Right kidney (tissue), 1 donor: Measurements from ENCODE around the gene CRHR1.
"Not testable (repeated sequence)": the region's sequence is repeated elsewhere in the genome, so short reads cannot be mapped to it uniquely, and the experiment has no call there.

Source experiments
- DNase-seq: peaks from one replicate; pipeline ENCODE4 v3.0.0-alpha.2; 2016

The CRHR1 gene

GRCh38 chr17:45845376-45846185, 61.5 kb downstream of the CRHR1 start:
- no peak for DNase-seq

- no peak for DNase-seq
These were observed 62.1 kb downstream of the CRHR1 start for GRCh38 chr17:45846223-45846622.

- DNase-seq = no peak
These were observed 62.5 kb downstream of the CRHR1 start for GRCh38 chr17:45846646-45847045.

- DNase-seq = no peak
These were observed 63.0 kb downstream of the CRHR1 start for GRCh38 chr17:45847101-45847500.

- DNase-seq = no peak
These were observed 63.6 kb downstream of the CRHR1 start for GRCh38 chr17:45847747-45848146.

- no peak for DNase-seq
These were observed 64.3 kb downstream of the CRHR1 start for GRCh38 chr17:45848405-45848804.

GRCh38 chr17:45848868-45849535, 64.9 kb downstream of the CRHR1 start:
- no peak for DNase-seq

- DNase-seq = no peak
These were observed 65.4 kb downstream of the CRHR1 start for GRCh38 chr17:45849536-45849990.

GRCh38 chr17:45850011-45850410, 65.9 kb downstream of the CRHR1 start:
- no peak for DNase-seq

GRCh38 chr17:45850468-45850867, 66.3 kb downstream of the CRHR1 start:
- DNase-seq = no peak

DNA sequence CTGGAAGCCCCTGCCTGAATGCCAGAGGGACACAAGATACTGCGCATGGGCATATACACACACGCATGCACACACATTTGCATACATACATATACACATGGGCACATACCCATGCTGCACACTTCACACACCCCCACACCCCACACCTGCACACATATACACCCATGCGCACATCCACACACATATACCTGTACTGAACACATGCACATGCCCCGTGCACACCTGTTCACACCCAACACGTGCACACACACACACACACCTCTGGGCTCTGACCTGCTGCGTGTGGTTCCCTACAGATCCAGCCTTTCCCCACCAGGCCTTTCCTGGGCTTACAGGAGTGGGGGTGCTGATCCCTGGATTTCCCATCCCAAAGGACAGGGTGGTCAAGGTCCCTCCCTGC, 66.9 kb downstream of the CRHR1 start:
- DNase-seq = no peak

DNA sequence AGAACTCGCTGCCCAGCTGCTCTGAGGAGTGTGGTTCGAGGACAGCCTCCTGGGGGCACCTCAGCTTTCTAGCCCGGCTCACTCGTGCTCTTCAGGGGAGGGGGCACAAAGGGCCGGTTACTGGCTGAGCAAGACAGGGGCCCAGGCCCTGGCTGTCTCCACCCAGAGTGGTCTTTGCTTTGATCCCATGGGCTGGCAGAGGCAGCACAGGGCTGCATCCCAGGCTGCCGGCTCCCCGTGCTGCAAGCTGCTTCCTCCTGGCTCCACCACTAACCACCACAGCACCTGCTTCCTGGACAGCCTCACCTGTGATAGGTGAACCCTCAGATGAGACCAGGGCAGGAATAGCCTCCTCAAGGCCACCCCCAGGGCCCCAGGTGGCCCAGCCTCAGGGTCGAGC, 67.3 kb downstream of the CRHR1 start:
- no peak for DNase-seq

DNA sequence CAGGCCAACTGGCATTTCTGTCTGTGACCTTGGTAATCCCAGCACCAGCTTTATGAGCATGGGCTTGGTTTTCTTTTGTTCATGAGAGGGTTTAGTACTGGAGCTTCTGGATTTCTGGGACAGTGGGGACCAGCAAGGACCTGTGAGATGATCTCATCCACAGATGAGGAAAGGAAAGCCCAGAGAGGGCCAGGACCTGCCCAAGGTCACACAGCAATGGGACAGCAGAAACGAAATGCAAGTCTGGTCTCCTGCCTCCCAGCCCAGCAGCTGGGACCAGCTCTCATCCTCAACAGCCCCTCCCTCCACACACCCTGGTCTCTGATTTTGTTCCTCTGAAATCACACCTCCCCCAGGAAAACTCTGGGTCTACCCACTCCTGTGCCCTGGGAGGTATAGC, 67.8 kb downstream of the CRHR1 start:
- no peak for DNase-seq

GRCh38 chr17:45852535-45853297, 68.6 kb downstream of the CRHR1 start:
- DNase-seq = no peak

GRCh38 chr17:45854209-45854608, 70.1 kb downstream of the CRHR1 start:
- no peak for DNase-seq

DNA sequence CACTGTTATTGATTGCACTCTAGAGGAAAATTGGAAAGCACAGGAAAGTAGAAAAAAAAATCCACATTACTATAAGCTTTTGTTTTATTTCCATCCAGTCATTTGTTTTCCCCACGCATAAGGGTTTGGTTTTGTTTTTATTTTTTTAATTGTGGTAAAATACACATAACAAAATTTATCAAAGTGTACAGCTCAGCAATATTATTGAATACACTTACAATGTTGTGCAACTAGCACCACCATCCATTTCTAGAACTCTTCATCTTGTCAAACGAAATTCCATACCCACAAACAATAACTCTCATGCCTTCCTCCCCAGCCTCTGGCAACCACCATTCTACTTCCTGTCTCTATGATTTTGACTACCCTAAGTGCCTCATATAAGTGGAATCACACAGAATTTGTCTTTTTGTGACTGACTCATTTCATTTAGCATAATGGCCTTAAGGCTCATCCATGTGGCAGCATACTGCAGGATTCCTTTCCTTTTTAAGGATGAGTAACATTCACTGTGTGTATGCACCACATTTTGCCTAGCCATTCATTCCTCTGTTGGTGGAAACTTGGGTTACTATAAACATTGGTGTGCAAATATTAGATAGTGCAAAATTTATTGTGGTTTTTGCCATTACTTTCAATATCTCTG, 71.7 kb downstream of the CRHR1 start:
- DNase-seq = no peak

DNA sequence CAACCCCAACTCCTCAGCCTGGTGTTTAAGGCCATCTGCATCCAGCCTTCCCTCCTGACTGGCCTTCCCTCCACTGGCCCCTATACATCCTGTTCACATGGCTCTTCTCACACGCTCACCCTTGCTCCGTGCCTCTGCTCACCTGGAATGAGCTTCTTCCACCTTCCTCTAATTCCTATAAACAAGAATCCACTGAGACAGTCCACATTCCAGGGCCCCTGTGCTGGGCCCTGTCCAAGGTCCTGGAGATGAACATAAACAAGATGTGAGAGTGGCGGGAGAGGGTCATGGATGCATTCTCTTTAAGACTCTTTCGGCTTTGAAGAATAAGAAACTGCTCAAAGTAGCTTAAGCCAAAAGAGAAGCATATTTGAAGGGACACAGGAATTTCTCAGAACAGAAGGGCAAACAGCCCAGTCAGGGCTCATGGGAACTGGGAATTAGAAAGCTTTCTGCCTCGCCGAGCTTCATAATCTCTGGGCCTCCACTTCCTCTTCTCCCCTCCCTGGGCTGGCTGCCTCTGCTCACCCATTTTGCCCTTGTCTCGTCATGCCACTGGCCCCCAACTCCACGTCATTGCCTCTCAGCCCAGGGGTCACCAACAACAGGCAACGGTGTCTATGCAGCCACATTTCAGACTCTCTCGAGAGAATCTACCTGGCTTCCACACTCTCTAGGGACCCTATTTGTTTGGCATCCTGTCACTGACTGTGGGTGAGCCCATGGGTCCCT, 74.0 kb downstream of the CRHR1 start:
- peak; percentile 44 for DNase-seq

DNA sequence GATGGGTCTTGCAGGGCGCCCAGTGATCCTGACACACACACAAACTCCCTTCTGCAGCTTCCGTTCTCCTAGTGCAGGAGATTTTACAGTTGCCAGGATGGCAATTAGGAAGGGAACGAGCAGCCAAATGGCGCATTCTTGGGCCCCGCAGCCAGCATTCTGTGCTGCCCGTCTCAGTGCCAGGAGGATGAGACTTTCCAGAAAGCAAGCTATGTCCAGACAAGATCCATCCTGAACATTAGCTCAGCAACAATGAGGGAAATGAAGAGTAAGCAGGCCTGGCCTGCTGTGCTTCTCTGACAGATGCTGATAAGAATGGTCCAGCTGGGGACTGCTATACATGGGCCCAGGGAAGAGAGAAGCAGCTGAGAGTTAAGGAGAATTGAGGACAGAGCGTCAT, 77.0 kb downstream of the CRHR1 start:
- no peak for DNase-seq

GRCh38 chr17:45862127-45862526, 78.0 kb downstream of the CRHR1 start:
- DNase-seq = not testable (repeated sequence)

- no peak for DNase-seq
These were observed 79.9 kb downstream of the CRHR1 start for GRCh38 chr17:45863857-45864654.

- no peak for DNase-seq
These were observed 83.1 kb downstream of the CRHR1 start for GRCh38 chr17:45867171-45867570.
